Activated B cell treated with CpG ODN at 0.5 μM for 24 hours (primary cell): ENCODE measurements around the gene PGS1. TPM values are rescaled to one million over a fixed set of nuclear protein-coding genes. Genes with fewer than 3 reads are reported as not detected.
"Not testable (repeated sequence)": the region's sequence is repeated elsewhere in the genome, so short reads cannot be mapped to it uniquely, and the experiment has no call there.

ENCODE experiments used
- ATAC-seq: fragments of 200-7000 bp; cut with Tn5 transposase; one replicate; pipeline ENCODE4 v1.10.0; 2021; ENCODE audit warnings: low read depth, mild to moderate bottlenecking, moderate library complexity
- CTCF ChIA-PET: fragments of 350-600 bp; sonication (Branson Sonifier 250); formaldehyde crosslinking; loops from one replicate; lab custom pipeline; 2021; ENCODE audit warnings: antibody characterized with exemption; lab: Charles Lee
- POLR2A ChIA-PET: fragments of 350-600 bp; sonication (Branson Sonifier 250); formaldehyde crosslinking; loops from one replicate; lab custom pipeline; 2021; ENCODE audit warnings: antibody characterized with exemption; lab: Charles Lee
- DNase-seq: peaks from one replicate; pipeline ENCODE4 v3.0.0; 2022
- H3K27ac Mint-ChIP-seq: one replicate; pipeline ENCODE4 v1.8.0; 2020; ENCODE audit warnings: mixed read lengths
- H3K27me3 Mint-ChIP-seq: one replicate; pipeline ENCODE4 v1.8.0; 2021; ENCODE audit warnings: mixed read lengths
- H3K36me3 Mint-ChIP-seq: one replicate; pipeline ENCODE4 v1.8.0; 2021; ENCODE audit warnings: low read depth, mixed read lengths
- H3K4me1 Mint-ChIP-seq: one replicate; pipeline ENCODE4 v1.8.0; 2021; ENCODE audit warnings: mixed read lengths
- H3K4me3 Mint-ChIP-seq: one replicate; pipeline ENCODE4 v1.8.0; 2020; ENCODE audit warnings: mild to moderate bottlenecking, mixed read lengths
- H3K9me3 Mint-ChIP-seq: one replicate; pipeline ENCODE4 v1.8.0; 2020; ENCODE audit warnings: mixed read lengths
- intact Hi-C: fragments of 100-400 bp; cut with micrococcal nuclease; formaldehyde crosslinking; loops from one replicate; pipeline ENCODE4 v1.15.1; 2024
- total RNA-seq: library from RNA; stranded (reverse); gene quantifications from 2 replicates; pipeline ENCODE4 v1.2.3, GENCODE V29; 2022
- TF ChIP-seq, protein P1 (sequence below): fragments of 200-600 bp; IDR thresholded peaks from one replicate; pipeline ENCODE4 v1.8.0; 2022; ENCODE audit warnings: antibody characterized with exemption, mild to moderate bottlenecking

Gene PGS1, protein sequence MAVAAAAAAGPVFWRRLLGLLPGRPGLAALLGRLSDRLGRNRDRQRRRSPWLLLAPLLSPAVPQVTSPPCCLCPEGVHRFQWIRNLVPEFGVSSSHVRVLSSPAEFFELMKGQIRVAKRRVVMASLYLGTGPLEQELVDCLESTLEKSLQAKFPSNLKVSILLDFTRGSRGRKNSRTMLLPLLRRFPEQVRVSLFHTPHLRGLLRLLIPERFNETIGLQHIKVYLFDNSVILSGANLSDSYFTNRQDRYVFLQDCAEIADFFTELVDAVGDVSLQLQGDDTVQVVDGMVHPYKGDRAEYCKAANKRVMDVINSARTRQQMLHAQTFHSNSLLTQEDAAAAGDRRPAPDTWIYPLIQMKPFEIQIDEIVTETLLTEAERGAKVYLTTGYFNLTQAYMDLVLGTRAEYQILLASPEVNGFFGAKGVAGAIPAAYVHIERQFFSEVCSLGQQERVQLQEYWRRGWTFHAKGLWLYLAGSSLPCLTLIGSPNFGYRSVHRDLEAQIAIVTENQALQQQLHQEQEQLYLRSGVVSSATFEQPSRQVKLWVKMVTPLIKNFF
- 55.2 and 76.1 TPM in 2 replicates for total RNA-seq

DNA sequence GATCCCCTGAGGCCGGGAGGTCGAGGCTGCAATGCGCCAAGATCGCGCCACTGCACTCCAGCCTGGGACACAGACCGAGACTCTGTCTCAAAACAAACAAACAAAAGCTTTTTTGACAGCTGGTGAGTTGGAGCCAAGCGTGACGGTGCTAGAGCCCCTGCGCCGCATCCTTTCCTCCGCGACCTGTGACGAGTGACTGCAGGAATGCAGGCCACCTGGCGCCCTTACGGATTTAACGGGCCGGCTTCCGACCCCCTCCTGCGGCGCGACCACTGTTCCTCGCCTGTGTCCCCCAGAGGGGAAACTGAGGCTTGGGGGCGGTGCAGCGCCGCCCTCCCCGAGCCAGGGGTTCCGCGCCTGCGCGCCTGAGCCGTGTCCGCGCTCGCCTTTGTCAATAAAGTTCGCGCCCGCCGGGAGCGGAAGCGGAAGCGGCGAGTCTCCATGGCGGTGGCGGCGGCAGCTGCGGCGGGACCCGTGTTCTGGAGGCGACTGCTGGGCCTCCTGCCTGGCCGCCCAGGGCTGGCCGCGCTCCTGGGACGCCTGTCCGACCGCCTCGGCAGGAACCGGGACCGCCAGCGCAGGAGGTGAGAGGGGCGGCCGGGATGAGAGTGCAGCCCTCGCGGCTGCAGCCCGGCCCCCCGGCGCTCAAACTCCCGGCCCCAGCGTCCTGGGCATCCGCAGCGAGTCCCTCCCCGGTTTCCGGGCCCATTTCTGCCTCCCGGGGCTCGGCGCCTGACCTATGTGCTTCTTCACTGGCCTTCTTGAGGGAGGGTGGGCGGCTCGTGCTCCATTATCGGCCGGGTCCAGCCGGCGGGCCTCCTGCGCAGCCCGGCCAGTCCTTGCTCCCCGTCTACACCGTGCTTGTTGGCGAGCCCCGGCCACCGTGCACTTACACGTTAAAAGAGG is at the start of gene PGS1:
PGS1 (plus strand) TSS at position 425 of the 906 bp plus-strand sequence; CDS start at position 442, 17 bp downstream.
- peak within 1 kb of the TSS; percentile 92 for H3K4me3 Mint-ChIP-seq
- POLR2A ChIA-PET: no interaction called here
- no peaks in the 10 kb centered on the region for H3K9me3 Mint-ChIP-seq
- peak within 1 kb of the TSS; percentile 77 for H3K27ac Mint-ChIP-seq
- peak; percentile 65 for ATAC-seq
- DNase-seq: peak; percentile 80
- CTCF ChIA-PET: interaction anchor here (1.4 to 1.6 kb wide), 2 partner anchors 18 to 90 kb away, joined by 3 to 6 read pairs; no protein-coding TSS in a partner anchor
- H3K4me1 Mint-ChIP-seq: peaks cover 45% of the 10 kb centered on the region
- no peaks in the 10 kb centered on the region for H3K27me3 Mint-ChIP-seq
- TF ChIP-seq, protein P1, sequence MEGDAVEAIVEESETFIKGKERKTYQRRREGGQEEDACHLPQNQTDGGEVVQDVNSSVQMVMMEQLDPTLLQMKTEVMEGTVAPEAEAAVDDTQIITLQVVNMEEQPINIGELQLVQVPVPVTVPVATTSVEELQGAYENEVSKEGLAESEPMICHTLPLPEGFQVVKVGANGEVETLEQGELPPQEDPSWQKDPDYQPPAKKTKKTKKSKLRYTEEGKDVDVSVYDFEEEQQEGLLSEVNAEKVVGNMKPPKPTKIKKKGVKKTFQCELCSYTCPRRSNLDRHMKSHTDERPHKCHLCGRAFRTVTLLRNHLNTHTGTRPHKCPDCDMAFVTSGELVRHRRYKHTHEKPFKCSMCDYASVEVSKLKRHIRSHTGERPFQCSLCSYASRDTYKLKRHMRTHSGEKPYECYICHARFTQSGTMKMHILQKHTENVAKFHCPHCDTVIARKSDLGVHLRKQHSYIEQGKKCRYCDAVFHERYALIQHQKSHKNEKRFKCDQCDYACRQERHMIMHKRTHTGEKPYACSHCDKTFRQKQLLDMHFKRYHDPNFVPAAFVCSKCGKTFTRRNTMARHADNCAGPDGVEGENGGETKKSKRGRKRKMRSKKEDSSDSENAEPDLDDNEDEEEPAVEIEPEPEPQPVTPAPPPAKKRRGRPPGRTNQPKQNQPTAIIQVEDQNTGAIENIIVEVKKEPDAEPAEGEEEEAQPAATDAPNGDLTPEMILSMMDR: no peak
- peaks cover 15% of the 10 kb centered on the region for H3K36me3 Mint-ChIP-seq
- intact Hi-C loops: loop anchor here (1.0 kb wide), 1 partner anchor 18 kb away; the partner anchor contains the start of gene SOCS3

DNA sequence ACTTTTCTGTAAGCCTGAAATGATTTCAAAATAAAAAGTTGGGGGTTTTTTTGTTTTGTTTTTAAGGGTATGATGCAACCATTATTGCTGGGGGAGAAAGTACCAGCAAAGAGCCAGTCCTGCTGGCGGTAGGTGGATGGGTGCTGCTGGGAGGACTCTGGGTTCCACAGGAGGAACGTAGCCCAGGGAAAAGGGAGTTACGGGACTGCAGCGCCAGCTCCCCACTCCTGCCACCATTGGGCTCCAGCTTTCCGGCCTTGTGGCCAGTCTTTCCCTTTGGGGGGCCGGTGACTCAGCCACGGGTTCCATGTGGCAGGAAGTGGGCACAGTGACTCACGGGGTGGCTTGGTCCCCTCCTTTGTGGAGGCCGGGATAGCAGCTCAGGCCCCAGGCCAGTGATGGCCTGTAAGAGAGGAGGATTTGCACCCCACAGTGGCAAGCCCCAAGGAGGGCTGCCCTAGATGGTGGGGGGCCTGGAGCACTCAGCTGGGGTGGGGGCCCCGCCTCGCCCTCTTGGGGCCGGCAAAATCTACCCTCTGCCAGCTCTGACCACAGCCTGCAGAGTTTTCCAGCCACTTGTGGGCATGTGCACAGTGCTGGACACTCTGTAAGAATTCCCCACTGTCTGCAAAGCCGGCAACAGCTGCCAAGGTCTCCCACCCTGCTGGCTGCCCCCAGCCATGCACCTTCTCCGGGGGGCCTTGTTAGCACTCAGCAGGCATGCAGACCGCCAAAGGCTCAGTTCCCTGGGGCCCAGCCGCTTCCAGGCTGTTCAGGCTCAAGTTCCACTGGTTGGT is 49.0 kb upstream of the PGS1 start:
- TF ChIP-seq, protein P1: no peak

DNA sequence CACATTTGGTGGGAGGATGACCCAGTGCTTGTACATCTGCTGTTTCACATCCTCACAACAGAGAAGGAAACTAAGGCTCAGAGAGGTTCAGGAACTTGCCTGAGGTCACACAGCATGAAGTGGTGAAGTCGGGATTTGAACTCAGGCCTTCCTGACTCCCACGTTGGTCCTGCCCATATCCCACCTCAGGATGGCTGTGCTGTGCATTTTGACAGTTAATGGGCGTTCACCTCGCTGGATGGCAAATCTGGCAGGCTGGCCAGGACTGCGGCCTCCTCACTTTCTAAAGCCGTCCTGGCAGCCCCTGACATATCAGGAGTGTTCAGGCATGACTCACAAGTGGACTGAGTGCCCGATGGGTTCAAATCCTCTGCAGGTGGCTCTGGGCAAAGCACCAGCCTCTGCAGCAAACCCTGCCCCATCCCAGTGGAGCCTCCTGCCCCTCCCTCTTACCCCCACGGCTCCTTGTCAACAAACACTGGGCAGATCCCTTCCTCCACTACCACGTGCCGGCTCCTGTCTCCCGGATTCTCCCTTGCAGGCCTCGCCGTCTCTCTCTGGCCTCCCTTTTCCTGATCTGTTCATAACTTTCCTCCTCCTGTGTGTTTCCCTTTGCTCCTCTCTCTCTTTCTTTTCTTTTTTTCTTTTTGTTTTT is 47.8 kb upstream of the PGS1 start:
- Mint-ChIP-seq H3K4me3 (no peak overlapping the region), H3K9me3 (no peaks in the 10 kb centered on the region), H3K4me1 (peaks cover 25% of the 10 kb centered on the region), H3K27ac (no peak overlapping the region), H3K27me3 (no peaks in the 10 kb centered on the region), H3K36me3 (no peaks in the 10 kb centered on the region)
- intact Hi-C loops: no loop called here
- ChIA-PET CTCF (no interaction called here), POLR2A (no interaction called here)
- TF ChIP-seq, protein P1: no peak
- DNase-seq (no peak), ATAC-seq (no peak)

More for the DNA sequence above, 49.0 kb upstream of the PGS1 start:
- Mint-ChIP-seq H3K4me3 (no peak overlapping the region), H3K4me1 (peaks cover 20% of the 10 kb centered on the region), H3K36me3 (no peaks in the 10 kb centered on the region), H3K9me3 (no peaks in the 10 kb centered on the region), H3K27ac (no peak overlapping the region), H3K27me3 (peaks cover 4% of the 10 kb centered on the region)
- POLR2A ChIA-PET: interaction anchor here (1.0 to 1.1 kb wide), 2 partner anchors 11 to 27 kb away, joined by 3 read pairs; no protein-coding TSS in a partner anchor
- no peak for DNase-seq
- intact Hi-C loops: no loop called here
- no peak for ATAC-seq
- CTCF ChIA-PET: interaction anchor here (1.2 kb wide), 1 partner anchor 31 kb away, joined by 3 read pairs; no protein-coding TSS in a partner anchor

DNA sequence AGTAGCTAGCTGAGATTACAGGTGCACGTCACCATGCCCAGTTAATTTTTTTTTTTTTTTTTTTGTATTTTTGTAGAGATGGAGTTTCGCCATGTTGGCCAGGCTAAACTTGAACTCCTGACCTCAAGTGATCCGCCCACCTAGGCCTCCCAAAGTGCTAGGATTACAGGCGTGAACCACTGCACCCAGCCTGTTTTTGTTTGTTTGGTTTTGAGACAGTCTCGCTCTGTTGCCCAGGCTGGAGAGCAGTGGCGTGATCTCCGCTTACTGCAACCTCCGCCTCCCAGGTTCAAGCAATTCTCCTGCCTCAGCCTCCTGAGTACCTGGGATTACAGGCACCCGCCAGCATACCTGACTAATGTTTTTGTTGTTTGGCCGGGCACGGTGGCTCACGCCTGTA is 47.1 kb upstream of the PGS1 start:
- ATAC-seq, H3K9me3 Mint-ChIP-seq, DNase-seq, H3K27ac Mint-ChIP-seq, intact Hi-C loops, H3K27me3 Mint-ChIP-seq, CTCF ChIA-PET, H3K36me3 Mint-ChIP-seq, H3K4me3 Mint-ChIP-seq: not testable (repeated sequence)
- H3K4me1 Mint-ChIP-seq: peaks cover 28% of the 10 kb centered on the region
- POLR2A ChIA-PET: interaction anchor here (1.0 kb wide), 1 partner anchor 11 kb away, joined by 6 read pairs; no protein-coding TSS in a partner anchor
